OCI-M1 (cell line): ENCODE measurements around the gene ATF7IP.
"Not testable (repeated sequence)": the region's sequence is repeated elsewhere in the genome, so short reads cannot be mapped to it uniquely, and the experiment has no call there.

Experiments
- DNase-seq: peaks from one replicate; lab custom pipeline; 2025; lab: John Stamatoyannopoulos, UW

Gene ATF7IP

DNA sequence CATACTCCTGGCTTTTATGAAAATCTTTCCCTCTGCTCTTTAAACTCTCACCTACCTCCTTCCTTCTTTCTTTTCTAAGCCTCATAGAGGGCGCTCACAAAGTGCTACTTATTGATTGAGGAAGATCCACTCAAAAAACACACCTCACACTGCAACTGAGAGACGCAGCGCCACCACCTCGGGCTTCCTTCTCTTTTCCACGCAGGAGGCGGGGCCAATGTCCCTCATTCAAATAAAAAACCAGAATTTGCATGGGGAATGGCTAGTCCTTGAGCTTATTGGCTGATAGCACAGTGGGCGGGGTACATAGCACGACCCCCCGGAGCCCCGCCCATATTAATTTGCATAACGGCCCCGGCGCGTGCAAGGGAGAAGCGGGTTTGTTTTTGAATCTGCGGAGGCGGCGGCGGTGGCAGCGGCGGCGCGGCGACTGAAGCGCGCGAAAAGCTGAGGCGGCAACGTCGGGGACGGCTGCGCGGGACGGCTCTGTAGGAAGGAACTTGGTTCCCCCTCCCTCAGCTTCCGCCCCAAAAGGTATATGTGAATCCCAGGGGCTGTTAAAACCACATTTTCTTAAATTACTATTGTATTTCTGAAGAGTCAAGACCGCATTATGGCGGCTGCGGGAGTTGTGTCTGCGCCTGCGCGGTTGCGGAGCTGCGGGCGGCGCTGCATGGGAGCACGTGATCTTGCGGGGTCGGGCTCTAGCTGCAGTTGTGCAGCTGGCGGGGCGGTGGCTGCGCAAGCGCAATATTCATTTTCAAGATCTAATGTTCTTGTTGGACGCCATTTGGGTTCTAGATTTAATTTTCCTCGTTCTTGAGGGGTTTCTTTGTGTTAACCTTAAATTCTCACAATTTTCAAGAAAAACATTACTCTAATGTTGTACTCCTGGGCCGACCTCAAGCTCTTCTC is at the start of gene ATF7IP:
TSS of gene ATF7IP (plus strand) at position 389 of the 915 bp plus-strand sequence. CDS start 58,234 bp downstream, outside the sequence.
- DNase-seq = peak; percentile 99

DNA sequence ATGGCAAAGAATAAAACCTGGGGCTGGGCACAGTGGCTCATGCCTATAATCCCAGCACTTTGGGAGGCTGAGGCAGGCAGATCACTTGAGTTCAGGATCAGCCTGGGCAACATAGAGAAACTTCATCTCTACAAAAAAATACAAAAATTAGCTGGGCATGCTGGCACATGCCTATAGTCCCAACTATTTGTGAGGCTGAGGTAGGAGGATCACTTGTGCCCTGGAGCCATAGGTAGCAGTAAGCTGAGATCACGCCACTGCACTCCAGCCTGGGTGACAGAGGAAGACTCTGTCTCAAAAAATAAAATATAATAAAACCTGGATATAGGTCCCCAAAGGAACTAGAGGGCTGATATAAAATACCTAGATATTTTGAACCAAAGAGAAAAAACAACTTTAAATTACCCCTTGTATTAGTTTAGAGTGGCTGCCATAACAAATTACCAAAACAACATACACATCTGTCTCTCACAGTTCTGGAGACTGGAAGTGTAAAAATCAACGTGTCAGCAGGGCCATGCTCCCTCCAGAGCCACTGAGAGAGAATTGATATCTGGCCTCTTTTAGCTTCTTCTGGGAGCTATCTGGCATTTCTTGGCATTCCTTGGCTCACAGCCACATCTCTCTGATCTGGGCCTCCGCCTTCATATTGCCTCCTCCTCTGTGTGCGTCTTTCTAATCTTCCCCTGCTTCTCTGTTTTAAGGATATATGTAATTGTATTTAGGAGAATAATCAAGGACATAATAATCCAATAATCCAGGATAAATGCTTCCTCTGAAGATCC is 47.9 kb upstream of the ATF7IP start:
- DNase-seq = peak; percentile 83

DNA sequence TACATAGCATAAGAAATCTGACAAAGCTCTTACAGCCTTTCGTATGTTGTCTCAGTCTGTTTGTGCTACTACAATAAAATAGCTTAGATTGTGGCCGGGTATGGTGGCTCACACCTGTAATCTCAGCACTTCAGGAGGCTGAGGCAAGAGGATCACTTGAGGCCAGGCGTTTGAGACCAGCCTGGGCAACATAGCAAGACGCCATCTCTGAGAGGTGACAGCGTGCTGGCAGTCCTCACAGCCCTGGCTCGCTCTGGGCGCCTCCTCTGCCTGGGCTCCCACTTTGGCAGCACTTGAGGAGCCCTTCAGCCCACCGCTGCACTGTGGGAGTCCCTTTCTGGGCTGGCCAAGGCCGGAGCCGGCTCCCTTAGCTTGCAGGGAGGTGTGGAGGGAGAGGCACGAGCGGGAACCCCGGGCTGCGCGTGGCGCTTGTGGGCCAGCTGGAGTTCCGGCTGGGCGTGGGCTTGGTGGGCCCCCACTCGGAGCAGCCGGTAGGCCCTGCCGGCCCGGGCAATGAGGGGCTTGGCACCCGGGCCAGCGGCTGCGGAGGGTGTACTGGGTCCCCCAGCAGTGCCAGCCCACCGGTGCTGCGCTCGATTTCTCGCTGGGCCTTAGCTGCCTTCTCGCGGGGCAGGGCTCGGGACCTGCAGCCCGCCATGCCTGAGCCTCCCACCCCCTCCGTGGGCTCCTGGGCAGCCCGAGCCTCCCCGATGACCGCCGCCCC is 45.6 kb upstream of the ATF7IP start:
- not testable (repeated sequence) for DNase-seq

DNA sequence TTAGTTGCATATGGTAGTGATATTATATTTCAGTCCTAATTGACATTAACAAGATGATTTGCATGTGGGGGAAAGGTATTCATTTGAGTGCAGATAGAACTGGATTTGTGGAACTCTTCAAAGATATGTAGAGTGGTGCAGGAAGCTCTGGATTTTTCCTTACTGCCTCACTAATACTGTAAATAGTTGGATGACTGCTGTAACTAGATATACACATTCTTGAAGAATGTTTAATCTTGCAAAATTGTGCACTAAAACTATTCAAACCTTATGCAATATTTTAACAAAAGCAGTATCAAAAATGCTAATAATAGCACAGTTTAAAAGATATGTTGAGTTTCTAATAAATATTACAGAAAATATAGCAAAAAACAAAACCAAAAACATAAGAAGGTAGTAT is 43.1 kb upstream of the ATF7IP start:
- no peak for DNase-seq

DNA sequence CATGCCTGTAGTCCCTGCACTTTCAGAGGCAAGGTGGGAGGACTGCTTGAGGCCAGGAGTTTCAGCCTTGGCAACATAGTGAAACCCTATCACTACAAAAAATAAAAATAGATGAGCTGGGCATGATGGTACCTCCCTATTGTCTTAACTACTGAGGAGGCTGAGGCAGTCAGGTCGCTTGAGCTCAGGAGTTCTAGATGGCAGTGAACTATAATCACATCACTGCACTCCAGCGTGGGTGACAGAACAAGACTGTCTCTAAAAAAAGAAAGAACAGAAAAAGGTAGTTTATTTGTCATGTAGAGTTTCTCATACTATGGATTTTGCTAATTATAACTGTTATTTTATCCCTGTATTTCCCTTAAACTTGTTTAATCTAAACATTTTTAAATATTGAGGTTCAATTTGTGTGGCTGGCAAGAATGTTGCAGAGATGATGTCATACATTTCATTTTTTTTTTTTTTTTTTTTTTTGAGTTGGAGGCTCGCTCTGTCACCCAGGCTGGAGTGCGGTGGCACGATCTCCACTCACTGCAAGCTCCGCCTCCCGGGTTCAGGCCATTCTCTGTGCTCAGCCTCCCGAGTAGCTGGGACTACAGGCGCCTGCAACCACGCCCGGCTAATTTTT is 39.7 kb upstream of the ATF7IP start:
- no peak for DNase-seq

- DNase-seq = no peak
These were observed 38.8 kb upstream of the ATF7IP start for GRCh38 chr12:14326699-14327098.

DNA sequence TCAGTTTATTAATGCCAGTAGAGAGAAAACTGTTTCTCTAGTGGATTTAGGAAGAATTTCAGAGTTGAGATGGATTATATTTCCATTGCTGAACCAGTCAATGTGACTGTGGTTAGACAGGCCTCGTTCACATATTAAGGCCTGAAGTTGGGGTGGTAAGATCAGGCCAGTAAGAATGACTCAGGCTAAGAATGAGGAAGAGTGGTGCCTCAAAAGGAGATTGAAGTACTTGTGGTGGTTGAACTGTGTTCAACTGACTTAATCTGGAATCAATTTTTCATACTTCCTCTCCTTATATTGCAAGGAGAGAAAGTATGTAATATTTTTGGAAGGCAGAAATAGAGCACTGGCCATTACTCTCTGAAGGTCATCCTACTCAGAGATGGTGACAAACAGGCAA is 37.8 kb upstream of the ATF7IP start:
- DNase-seq = peak; percentile 87

DNA sequence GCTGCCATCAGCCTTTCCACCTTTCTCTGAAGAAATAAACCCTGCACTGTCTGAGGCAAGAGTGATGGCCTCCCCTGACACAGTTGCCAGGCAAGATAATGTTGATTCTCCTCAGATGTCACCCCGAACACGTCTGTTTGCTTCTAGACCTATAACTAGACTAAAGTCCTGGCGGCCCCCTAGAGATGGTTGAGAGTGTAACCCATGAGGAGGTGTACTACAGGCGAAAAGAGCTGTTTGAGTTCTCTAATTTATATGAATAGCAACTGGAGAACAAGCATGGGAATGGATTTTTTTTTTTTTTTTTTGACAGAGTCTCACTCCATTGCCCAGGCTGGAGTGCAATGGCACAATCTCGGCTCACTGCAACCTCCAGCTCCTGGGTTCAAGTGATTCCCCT is 33.0 kb upstream of the ATF7IP start:
- DNase-seq = no peak

DNA sequence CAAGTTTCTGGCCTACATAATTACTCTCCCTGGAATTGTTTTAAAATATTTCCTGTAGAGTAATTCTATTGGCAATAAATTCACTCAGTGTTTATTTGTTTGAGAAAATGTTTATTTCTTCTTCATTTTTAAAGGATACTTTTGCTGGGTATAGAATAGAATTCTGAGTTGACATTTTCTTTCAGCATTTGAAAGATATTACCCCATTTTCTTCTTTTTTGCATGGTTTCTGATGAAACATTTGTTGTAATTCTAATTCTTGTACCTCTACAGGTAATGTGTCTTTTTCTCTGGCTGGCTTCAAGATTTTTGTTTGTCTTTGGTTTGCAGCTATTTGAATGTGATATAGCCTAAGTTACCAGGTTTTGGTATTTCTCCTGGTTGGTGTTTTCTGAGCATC is 25.1 kb upstream of the ATF7IP start:
- no peak for DNase-seq

DNA sequence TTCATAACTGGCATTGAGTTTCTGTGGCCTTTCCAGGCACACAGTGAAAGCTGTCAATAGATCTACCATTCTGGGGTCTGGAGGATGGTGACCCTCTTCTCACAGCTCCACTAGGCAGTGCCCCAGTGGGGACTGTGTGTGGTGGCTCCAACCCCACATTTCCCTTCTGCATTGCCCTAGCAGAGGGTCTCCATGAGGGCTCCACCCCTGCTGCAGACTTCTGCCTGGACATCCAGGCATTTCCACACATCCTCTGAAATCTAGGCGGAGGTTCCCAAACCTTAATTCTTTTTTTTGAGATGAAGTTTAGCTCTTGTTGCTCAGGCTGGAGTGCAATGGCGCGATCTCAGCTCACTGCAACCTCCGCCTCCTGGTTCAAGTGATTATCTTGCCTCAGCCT is 14.0 kb upstream of the ATF7IP start:
- not testable (repeated sequence) for DNase-seq

GRCh38 chr12:14352066-14352465 is 13.4 kb upstream of the ATF7IP start:
- not testable (repeated sequence) for DNase-seq

DNA sequence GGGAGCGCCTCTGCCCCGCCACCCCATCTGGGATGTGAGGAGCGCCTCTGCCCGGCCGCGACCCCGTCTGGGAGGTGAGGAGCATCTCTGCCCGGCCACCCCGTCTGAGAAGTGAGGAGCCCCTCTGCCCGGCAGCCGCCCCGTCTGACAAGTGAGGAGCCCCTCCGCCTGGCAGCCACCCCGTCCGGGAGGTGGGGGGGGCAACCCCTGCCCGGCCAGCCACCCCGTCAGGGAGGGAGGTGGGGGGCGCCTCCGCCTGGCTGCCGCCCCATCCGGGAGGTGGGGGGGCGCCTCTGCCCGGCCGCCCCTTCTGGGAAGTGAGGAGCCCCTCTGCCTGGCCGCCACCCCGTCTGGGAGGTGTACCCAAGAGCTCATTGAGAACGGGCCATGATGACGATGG is 10.8 kb upstream of the ATF7IP start:
- DNase-seq = not testable (repeated sequence)

GRCh38 chr12:14356147-14356546 is 9.3 kb upstream of the ATF7IP start:
- DNase-seq = no peak

DNA sequence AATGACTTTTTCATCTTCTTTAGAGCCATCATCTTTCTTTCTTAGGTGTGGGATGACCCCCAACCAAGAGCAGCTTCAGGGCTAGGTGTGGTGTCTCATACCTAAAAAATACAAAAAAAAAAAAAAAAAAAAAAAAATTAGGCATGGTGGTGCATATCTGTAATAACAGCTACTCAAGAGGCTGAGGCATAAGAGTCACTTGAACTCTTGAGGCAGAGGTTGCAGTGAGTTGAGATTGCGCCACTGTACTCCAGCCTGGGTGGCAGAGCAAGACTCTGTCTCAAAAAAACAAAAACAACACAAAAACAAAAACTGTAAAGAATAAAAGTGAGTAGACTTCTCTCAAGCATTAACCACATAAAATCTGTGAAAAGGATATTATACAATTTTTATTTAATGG is 8.0 kb upstream of the ATF7IP start:
- DNase-seq = no peak

GRCh38 chr12:14362352-14362751 is 3.1 kb upstream of the ATF7IP start:
- DNase-seq = no peak

DNA sequence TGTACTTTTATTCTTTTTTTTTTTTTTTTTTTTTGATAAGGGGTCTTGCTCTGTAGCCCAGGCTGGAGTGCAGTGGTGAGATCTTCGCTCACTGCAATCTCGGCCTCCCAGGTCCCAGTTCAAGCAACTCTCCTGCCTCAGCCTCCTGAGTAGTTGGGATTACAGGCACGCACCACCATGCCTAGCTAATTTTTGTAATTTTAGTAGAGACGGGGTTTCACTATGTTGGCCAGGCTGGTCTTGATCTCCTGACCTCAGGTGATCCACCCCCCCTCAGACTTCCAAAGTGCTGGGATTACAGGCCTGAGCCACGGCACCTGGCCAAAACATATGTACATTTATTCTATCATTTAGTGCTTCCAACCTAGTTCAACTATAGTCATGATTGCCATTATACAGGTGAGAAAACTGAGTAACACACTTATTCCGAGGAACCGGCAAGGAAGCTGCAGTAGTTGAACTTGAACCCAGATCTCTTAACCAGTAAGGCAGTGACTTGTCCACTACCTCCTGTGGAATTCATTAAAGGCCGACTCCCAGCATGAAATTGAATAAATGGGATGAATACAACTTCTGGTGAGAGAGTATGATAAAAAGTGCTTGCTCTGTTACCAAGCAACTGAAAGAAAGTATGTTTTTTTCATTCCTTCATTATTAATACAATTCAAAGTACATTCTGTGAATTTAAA is 755 bp upstream of the ATF7IP start:
- no peak for DNase-seq

DNA sequence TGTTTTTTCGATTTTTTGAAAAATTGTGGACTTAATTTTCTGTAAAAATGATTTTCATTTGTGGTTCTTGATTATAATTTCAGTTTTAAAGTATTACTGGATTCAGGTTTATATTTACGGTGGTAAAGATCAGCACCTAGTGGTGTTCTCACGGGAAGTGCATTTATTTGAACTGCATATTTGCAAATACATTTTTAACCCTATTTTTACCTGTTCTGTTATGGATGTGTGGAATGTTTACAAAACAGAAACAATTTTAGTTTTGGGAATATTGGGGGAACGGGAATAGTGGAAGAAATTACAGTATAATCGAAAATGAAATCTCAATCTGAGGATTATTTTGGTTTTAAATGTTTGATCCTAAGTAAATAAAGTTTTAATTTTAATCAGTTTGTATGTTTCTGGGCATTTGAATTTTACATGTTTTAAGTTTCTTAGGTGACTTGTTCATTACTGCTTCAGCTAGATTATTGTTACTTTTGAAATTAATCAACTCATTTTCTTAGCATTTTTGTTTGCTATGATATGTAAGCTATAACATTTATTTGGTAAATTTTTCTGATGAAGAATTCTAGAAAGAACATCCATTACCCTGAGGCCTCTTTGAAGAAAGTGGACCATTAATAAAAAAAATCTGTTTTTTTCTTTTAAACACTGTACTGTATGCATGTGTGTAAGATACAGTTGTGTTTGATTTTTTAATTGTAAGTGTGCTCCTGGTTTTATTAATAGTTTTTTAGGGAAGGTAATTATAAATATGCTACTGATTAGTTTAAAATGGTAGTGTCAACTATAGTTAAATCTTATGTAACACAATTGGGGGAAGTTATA is 942 bp downstream of the ATF7IP start:
- DNase-seq = peak; percentile 83

DNA sequence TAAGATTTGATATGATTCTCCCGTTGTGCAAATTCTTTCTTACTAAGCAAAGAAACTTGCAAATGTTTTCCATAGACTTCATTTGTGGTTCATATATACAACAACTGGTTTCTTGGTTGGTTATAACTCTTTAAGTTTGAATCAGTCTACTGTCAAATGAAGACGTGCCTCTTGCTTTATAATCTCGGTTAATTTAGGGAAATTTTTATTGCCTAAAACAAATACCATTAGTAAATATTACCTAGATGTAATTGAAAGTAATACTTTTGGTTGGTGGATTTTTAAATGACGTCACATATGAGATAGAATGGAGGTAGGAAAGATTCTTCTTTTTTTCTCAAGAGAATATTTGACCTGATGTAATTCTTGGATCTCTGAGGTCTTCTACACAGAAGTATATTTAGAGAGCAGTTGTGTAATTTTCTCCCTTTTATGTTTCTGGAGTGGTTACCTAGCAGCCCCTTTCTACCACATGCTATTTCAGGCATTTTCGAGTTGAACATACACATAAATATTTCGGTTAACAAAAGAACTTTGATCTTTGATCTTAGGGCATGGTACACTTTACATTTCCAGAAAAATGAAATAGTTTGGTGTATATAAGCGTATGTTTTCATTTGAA is 1.7 kb downstream of the ATF7IP start:
- DNase-seq = peak; percentile 85

GRCh38 chr12:14369311-14369710 is 3.8 kb downstream of the ATF7IP start:
- DNase-seq = no peak

GRCh38 chr12:14373217-14373616 is 7.7 kb downstream of the ATF7IP start:
- DNase-seq = no peak
